Activated naive CD8-positive, alpha-beta T cell (primary cell): ENCODE results near the gene LDB1.

Experiments
- H3K27ac Mint-ChIP-seq: one replicate; pipeline ENCODE4 v1.8.0; 2021; ENCODE audit warnings: mixed read lengths
- H3K27me3 Mint-ChIP-seq: one replicate; pipeline ENCODE4 v1.8.0; 2021; ENCODE audit warnings: mixed read lengths
- H3K36me3 Mint-ChIP-seq: one replicate; pipeline ENCODE4 v1.8.0; 2021; ENCODE audit warnings: mixed read lengths
- H3K4me1 Mint-ChIP-seq: one replicate; pipeline ENCODE4 v1.8.0; 2021; ENCODE audit warnings: low read depth, mixed read lengths
- H3K4me3 Mint-ChIP-seq: one replicate; pipeline ENCODE4 v1.8.0; 2021; ENCODE audit warnings: mild to moderate bottlenecking, mixed read lengths
- H3K9me3 Mint-ChIP-seq: one replicate; pipeline ENCODE4 v1.8.0; 2021; ENCODE audit warnings: low read depth, mixed read lengths

The LDB1 gene

DNA sequence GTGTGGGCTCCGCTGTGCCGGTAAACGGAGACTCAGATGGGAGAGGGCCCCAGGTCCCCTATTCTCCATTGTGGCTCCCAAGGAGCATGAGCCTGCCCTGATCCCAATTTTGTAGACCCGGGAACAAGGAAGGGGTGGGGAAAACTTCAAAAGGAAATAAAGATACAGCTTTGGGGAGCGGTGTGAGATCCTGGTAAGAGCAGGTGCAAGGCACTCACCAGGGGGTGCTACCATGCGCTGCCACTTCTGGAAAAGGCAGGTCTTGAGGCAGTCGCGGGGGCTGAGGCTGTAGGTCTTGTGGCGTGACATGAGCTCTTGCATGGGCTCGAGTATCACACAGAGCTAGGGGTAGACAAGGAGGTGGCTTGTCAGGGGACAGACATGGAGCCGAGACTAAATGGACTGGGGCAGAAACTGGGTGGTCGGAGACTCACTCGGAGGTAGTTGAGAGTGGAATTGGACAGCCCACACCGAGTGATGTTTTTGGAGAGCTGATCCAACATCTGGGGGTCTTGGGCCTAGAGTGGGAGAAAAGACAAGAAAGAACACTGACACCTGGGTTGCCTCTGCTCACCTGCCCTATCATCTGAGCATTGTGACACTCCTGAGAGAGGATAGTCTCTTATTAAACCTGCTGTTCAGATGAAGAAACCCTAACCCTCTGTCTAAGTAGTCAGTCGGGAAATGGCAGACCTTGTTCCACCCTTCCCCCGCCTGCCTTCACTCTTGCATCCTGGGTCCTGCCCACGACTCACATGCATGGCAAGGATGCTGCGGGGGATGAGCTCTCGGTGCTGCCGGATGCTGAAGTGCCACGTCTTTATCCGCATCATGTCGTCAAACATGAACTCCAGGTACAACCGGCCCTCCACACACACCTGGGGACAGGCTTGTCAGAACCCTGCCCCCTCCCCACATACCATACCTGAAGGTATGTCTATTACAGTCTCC is 10.7 kb downstream of the LDB1 start:
- Mint-ChIP-seq H3K9me3 (no peaks in the 10 kb centered on the region), H3K27me3 (no peaks in the 10 kb centered on the region), H3K4me3 (no peak overlapping the region), H3K36me3 (peaks cover 4% of the 10 kb centered on the region), H3K4me1 (peaks cover 35% of the 10 kb centered on the region), H3K27ac (peak overlapping the region; percentile 1)

DNA sequence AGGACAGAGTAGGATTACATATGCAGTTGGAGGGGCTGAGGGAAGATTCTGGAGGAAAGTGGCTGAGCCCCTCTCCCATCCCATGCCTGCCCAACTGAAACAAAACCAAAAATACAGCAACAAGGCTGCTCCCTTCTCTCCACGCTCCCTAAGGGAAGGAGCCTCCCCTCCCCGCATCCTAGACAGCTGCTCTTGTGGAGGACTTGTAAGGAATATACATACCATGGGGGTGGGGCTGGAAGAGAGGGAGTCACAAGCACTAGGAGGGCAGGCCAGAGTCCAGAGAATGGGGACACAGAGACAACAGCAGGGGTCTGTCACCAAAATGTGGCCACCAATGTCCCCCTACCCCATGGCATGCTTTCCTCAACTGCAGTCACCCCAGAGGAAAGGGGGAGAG is 13.2 kb downstream of the LDB1 start:
- Mint-ChIP-seq H3K4me1 (peaks cover 23% of the 10 kb centered on the region), H3K4me3 (no peak overlapping the region), H3K27me3 (no peaks in the 10 kb centered on the region), H3K9me3 (no peaks in the 10 kb centered on the region), H3K36me3 (peaks cover 4% of the 10 kb centered on the region), H3K27ac (no peak overlapping the region)

DNA sequence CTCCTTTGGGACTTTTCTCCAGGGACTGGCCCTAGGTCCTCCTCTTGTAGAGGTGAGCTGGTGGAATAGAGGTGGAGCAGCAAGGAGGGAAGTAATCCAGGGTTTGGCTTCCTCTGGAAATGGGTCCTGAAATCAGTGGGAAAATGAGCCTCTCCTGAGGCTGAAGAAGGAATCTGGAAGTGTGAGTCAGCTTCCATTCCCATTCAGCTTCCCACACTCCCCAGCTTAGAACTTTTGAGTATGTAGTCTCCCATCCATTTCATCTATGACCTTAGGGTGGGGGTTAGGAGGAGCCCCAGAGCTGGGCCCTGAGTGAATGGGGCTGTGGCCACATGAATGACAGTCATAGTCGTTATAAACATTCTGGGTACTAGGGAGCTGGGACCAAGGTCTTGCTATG is 17.7 kb downstream of the LDB1 start:
- no peak overlapping the region for H3K4me3 Mint-ChIP-seq

DNA sequence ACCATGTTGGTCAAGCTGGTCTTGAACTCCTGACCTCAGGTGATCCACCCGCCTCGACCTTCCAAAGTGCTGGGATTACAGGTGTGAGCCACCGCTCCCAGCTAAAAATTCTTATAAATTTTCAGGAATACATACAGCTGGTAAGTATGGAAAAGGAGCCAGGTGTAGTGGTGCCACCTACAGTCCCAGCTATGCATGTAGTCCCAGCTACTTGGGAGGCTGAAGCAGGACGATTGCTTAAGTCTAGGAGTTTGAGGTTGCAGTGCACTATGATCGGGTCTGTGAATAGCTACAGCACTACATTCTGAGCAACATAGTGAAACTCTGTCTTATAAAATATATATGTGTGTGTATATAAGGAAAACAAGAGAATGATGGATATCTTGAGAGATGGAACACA is 19.0 kb downstream of the LDB1 start:
- Mint-ChIP-seq H3K9me3 (no peaks in the 10 kb centered on the region), H3K27ac (no peak overlapping the region), H3K4me1 (peaks cover 16% of the 10 kb centered on the region), H3K36me3 (peaks cover 11% of the 10 kb centered on the region), H3K27me3 (no peaks in the 10 kb centered on the region), H3K4me3 (no peak overlapping the region)

More for the DNA sequence above, 17.7 kb downstream of the LDB1 start:
- H3K36me3 Mint-ChIP-seq = peaks cover 11% of the 10 kb centered on the region
- H3K4me1 Mint-ChIP-seq = peaks cover 17% of the 10 kb centered on the region
- H3K27ac Mint-ChIP-seq = no peak overlapping the region
- no peaks in the 10 kb centered on the region for H3K9me3 Mint-ChIP-seq
- no peaks in the 10 kb centered on the region for H3K27me3 Mint-ChIP-seq

DNA sequence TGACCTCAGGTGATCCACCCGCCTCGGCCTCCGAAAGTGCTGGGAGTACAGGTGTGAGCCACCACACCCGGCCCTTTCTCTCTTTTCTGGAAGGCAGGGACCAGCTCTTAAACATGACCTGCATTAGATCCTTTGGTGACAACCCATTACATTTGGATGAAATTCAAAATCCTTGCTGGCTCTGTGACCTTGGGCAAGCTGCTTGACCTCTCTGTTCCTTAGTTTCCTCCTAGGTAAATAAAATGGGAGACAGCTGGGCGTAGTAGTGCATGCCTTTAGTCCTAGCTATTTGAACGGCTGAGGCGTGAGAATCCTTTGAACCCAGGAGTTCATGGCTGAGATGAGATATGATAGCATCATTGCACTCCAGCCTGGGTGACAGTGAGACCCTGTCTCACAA is 23.7 kb downstream of the LDB1 start:
- H3K27ac Mint-ChIP-seq = no peak overlapping the region
- H3K9me3 Mint-ChIP-seq = no peaks in the 10 kb centered on the region
- no peaks in the 10 kb centered on the region for H3K4me1 Mint-ChIP-seq
- H3K4me3 Mint-ChIP-seq = no peak overlapping the region
- H3K36me3 Mint-ChIP-seq = peaks cover 7% of the 10 kb centered on the region
- H3K27me3 Mint-ChIP-seq = no peaks in the 10 kb centered on the region

DNA sequence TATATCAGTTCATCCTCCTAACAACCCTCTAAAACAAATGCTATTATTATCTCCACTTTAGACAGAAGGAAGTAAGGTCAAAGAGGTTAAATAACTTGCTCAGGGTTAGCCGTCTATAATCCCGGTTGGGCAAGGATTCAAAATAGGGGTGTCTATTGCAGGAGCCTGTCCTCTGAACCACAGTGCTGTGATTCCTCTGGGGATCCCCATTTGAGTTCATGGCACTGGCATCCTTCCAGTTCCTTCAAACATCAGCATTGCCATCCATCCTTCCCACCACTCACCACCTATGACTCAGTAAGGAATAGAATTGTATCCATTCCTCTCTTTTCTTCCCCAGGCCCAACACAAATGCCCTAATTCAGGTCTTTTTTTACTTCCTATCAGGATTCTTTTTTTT is 29.4 kb downstream of the LDB1 start:
- H3K4me3 Mint-ChIP-seq = no peak overlapping the region
- no peaks in the 10 kb centered on the region for H3K36me3 Mint-ChIP-seq
- no peaks in the 10 kb centered on the region for H3K27me3 Mint-ChIP-seq
- no peaks in the 10 kb centered on the region for H3K4me1 Mint-ChIP-seq
- H3K27ac Mint-ChIP-seq = no peak overlapping the region
- H3K9me3 Mint-ChIP-seq = no peaks in the 10 kb centered on the region

DNA sequence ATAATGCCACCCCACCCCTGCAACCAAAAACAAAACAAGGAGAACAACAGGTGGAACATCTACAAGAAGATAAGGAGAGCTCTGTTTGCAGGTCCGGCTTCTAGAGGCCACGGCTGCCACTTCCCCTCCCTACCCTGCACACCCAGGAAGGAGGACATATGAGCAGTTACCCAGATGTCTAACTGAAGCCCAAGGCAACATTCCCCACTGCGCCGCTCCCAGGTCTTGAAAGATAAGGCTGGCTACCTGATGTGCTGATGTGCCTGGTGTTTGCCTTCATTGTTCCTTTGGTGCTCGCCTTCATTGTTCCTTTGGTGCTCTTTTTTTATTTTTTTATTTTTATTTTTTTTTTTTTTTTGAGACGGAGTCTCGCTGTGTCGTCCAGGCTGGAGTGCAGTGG is 34.0 kb downstream of the LDB1 start:
- Mint-ChIP-seq H3K4me3 (no peak overlapping the region), H3K4me1 (no peaks in the 10 kb centered on the region), H3K36me3 (no peaks in the 10 kb centered on the region), H3K27ac (no peak overlapping the region), H3K27me3 (no peaks in the 10 kb centered on the region), H3K9me3 (no peaks in the 10 kb centered on the region)

DNA sequence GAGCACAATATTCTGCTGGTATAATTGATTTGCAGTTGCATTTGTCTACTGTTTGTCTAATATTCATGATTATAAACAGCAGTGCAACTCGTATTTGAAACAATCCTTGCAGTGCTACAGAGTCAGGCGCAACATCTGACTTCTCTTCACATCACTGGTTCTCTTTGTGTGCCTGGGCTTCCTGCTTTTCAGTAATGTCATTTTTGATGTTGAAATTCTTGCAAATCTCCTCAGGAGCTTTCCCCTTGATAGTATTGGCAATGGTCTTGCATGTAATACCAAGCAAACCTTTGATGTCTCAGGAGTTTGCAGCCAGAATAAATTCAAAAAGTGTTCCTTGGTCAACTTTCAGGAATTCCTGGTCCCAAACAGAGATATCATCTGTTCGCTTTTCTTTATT is 34.8 kb downstream of the LDB1 start:
- no peaks in the 10 kb centered on the region for H3K27me3 Mint-ChIP-seq
- H3K4me1 Mint-ChIP-seq = no peaks in the 10 kb centered on the region
- no peaks in the 10 kb centered on the region for H3K36me3 Mint-ChIP-seq
- no peaks in the 10 kb centered on the region for H3K9me3 Mint-ChIP-seq
- no peak overlapping the region for H3K4me3 Mint-ChIP-seq
- no peak overlapping the region for H3K27ac Mint-ChIP-seq

DNA sequence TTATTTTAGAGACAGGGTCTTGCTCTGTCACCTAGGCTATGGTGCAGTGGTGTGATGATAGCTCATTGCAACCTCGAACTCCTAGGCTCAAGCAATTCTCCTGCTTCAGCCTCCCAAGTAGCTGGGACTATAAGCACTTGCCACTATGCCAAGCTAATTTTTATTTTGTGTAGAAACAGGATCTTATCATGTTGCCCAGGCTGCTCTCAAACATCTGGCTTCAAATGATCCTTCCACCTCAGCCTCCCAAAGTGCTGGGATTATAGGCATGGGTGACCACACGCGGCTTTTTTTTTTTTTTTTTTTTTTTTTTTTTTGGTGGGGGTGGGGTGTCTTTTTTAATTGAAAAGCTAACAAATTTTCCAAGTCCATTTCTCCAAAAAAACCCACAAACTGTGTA is 36.6 kb downstream of the LDB1 start:
- H3K36me3 Mint-ChIP-seq = no peaks in the 10 kb centered on the region
- H3K27me3 Mint-ChIP-seq = no peaks in the 10 kb centered on the region
- no peaks in the 10 kb centered on the region for H3K9me3 Mint-ChIP-seq
- no peak overlapping the region for H3K4me3 Mint-ChIP-seq
- no peak overlapping the region for H3K27ac Mint-ChIP-seq
- no peaks in the 10 kb centered on the region for H3K4me1 Mint-ChIP-seq

DNA sequence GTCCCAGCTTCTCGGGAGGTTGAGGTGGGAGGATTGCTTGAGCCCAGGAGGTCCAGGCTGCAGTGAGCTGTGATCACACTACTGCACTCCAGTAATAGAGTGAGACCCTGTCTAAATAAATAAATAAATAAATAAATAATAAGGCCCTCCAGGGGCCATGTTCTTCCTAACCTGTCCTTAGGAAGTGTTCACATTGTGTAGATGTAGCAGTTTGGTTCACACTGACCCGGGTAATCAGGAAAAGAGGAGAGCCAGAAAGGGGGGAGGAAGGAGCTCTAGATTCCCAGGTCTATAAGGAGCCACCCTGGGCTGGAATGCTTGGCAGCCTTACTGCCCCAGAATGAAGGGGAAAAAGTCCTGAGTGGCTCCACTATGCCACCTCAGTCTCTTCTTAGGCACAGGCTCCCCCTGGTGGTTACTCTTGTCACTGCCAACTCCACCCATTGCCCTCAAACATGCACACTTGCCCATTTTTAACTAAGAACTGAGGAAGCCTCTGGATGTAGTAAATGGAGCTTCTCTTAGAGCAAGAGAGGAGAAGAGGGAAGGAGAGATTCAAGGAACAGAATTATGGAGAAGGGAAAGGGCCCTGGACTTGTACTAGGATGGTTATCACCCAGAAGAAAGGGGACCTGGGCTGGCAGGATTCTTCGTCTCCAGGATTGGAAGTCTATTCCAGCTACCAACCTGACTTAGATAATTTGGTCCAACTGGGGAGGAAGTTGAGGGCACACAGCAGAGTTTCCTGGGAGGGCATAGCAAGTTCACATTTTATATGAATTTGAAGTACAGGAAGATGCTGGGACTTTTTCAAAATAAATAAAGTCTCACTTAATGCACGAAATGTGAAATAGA is 47.3 kb downstream of the LDB1 start:
- Mint-ChIP-seq H3K27ac (no peak overlapping the region), H3K36me3 (no peaks in the 10 kb centered on the region), H3K27me3 (no peaks in the 10 kb centered on the region), H3K4me3 (no peak overlapping the region), H3K4me1 (peaks cover 5% of the 10 kb centered on the region), H3K9me3 (no peaks in the 10 kb centered on the region)

DNA sequence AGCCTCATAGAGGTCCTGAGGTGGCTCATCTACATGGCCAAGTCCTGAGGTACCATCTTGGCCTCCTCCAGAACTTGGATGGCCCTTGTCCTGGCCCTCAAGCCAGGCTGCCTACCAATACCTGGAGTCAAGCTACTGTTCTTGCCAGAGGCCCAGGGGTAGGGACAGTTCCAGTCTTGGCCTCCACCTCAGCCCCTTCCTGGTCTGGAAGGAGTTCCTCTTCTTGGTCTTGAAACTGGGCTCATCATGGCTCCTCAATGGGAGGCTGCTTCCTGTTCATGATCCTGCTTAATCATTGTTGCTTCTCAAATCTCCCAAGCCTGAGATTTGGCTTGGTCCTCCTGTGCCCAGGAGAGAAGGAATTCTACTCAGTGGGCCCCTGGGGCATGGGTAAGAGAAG is 51.1 kb downstream of the LDB1 start:
- H3K4me3 Mint-ChIP-seq = no peak overlapping the region
- peaks cover 23% of the 10 kb centered on the region for H3K4me1 Mint-ChIP-seq
- H3K27ac Mint-ChIP-seq = peak overlapping the region; percentile 54
- H3K9me3 Mint-ChIP-seq = no peaks in the 10 kb centered on the region
- H3K27me3 Mint-ChIP-seq = no peaks in the 10 kb centered on the region
- H3K36me3 Mint-ChIP-seq = no peaks in the 10 kb centered on the region

DNA sequence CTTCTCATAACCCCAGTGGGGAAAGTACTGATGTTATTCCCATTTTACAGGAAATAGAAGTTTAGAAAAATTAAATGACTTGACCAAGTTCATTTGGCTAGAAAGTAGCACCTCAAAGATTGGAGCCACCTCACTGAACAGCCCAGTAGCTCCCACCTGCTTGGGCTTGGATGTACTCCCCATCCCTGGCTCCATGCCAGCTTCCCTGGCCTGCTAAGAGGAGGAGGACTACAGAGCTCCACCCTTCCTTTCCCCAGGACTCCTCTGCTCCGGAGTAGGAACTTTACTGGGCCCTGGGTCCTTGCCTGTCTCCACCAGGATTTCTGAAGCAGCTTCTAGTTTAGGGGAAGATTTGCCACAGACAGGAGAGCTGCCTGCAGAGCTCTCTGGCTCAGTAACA is 52.0 kb downstream of the LDB1 start:
- H3K27me3 Mint-ChIP-seq = no peaks in the 10 kb centered on the region
- H3K9me3 Mint-ChIP-seq = no peaks in the 10 kb centered on the region
- H3K27ac Mint-ChIP-seq = no peak overlapping the region
- no peaks in the 10 kb centered on the region for H3K36me3 Mint-ChIP-seq
- H3K4me3 Mint-ChIP-seq = no peak overlapping the region
- H3K4me1 Mint-ChIP-seq = peaks cover 25% of the 10 kb centered on the region

DNA sequence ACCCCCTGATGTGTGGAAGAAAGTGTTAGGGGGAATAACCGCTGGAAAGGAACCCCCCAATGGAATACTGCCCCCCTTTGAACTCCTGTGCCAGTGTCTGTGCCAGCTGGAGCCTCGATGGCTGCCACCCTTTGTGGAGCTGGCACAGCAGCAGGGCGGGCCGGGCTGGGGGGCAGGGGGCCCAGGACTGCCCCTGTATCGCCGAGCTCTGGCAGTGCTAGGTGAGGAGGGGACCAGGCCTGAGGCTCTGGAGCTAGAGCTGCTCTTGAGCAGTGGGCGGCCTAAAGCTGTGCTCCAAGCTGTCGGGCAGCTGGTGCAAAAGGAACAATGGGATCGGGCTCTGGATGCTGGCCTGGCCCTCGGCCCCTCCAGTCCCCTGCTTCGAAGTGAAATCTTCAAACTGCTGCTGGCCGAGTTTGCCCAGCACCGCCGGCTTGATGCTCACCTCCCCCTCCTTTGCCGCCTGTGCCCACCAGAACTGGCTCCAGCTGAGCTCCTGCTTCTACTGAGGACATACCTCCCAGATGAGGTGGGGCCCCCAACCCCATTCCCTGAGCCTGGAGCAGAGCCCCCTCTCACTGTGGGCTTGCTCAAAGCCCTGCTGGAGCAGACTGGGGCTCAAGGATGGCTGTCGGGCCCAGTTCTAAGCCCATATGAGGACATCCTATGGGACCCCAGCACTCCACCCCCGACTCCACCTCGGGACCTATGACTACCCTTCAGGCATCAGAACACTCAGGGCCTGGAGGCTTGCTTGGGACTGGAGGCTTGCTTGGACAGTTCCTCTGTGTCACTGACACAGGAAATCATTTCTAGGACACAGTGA is 52.9 kb downstream of the LDB1 start:
- Mint-ChIP-seq H3K27ac (peak overlapping the region; percentile 76), H3K4me1 (peaks cover 25% of the 10 kb centered on the region), H3K4me3 (peak overlapping the region; percentile 59), H3K36me3 (no peaks in the 10 kb centered on the region), H3K9me3 (no peaks in the 10 kb centered on the region), H3K27me3 (no peaks in the 10 kb centered on the region)

DNA sequence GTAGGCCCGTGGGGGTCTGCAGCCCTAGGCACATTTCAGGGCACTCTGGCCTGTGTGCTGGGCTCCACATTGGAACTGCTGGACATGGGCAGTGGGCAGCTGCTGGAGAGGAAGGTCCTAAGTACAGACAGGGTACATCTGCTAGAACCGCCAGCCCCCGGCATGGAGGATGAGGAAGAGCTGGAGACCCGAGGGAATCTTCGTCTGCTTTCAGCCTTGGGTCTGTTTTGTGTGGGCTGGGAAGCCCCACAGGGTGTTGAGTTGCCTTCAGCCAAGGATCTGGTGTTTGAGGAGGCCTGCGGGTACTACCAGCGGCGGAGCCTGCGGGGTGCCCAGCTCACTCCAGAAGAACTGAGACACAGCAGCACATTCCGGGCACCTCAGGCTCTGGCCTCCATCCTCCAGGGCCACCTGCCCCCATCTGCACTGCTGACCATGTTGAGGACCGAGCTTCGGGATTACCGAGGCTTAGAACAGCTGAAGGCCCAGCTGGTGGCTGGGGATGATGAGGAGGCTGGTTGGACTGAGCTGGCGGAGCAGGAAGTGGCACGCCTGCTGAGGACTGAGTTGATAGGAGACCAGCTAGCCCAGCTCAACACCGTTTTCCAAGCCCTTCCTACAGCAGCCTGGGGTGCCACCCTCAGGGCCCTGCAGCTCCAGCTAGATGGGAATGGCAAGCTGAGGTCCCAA is 53.6 kb downstream of the LDB1 start:
- H3K36me3 Mint-ChIP-seq = no peaks in the 10 kb centered on the region
- no peaks in the 10 kb centered on the region for H3K9me3 Mint-ChIP-seq
- H3K27ac Mint-ChIP-seq = peak overlapping the region; percentile 82
- peaks cover 25% of the 10 kb centered on the region for H3K4me1 Mint-ChIP-seq
- peak overlapping the region; percentile 85 for H3K4me3 Mint-ChIP-seq
- H3K27me3 Mint-ChIP-seq = no peaks in the 10 kb centered on the region
